H1 (cell line): ENCODE results near the gene FAM216A. TPM values are rescaled to one million over a fixed set of nuclear protein-coding genes. Genes with fewer than 3 reads are reported as not detected.
"Not testable (repeated sequence)": the region's sequence is repeated elsewhere in the genome, so short reads cannot be mapped to it uniquely, and the experiment has no call there.

Experiments
- CTCF ChIA-PET: fragments of 300-600 bp; sonication (Branson Sonifier 250); formaldehyde crosslinking; loops from one replicate; lab custom pipeline; 2021; ENCODE audit not compliant: partially characterized antibody; lab: Charles Lee
- POLR2A ChIA-PET: fragments of 300-600 bp; sonication (Branson Sonifier 250); formaldehyde crosslinking; loops from one replicate; lab custom pipeline; 2021; ENCODE audit warnings: inconsistent platforms; ENCODE audit not compliant: partially characterized antibody; lab: Charles Lee
- DNase-seq, 2 experiments: peaks; one replicate each; pipeline versions ENCODE4 v3.0.0 to v3.0.0-alpha.2; 2010 to 2022; ENCODE audit warnings: low spot score in 2 of 2, low read depth in 1 of 2, mixed read lengths in 1 of 2
- FAIRE-seq: peaks from 2 replicates; lab custom pipeline; 2011; peaks lifted over from hg19 to GRCh38; lab: Jason Lieb, UNC
- H2AFZ ChIP-seq: 2 replicates; pipeline ENCODE4 v1.8.1; 2012; ENCODE audit warnings: low read length, inconsistent platforms
- H2AK5ac ChIP-seq: 2 replicates; pipeline ENCODE4 v1.6.1; 2013; ENCODE audit warnings: low read depth, low read length
- H2BK120ac ChIP-seq: replicated peaks from 2 replicates; pipeline ENCODE3; 2013; ENCODE audit warnings: low read depth, low read length, inconsistent platforms
- H2BK12ac ChIP-seq: 2 replicates; pipeline ENCODE4 v1.6.1; 2013; ENCODE audit warnings: low read depth, low read length
- H2BK15ac ChIP-seq: 2 replicates; pipeline ENCODE4 v1.6.1; 2013; ENCODE audit warnings: low read length
- H2BK20ac ChIP-seq: 2 replicates; pipeline ENCODE4 v1.6.1; 2013; ENCODE audit warnings: low read length
- H2BK5ac ChIP-seq: 2 replicates; pipeline ENCODE4 v1.6.1; 2013; ENCODE audit warnings: low read depth, low read length
- H3K14ac ChIP-seq: 2 replicates; pipeline ENCODE4 v1.6.1; 2013; ENCODE audit warnings: inconsistent platforms; ENCODE audit not compliant: insufficient read length
- H3K18ac ChIP-seq: 2 replicates; pipeline ENCODE4 v1.6.1; 2013; ENCODE audit warnings: low read length; ENCODE audit errors: extremely low read depth
- H3K23ac ChIP-seq: 2 replicates; pipeline ENCODE4 v1.6.1; 2013; ENCODE audit warnings: inconsistent platforms; ENCODE audit not compliant: insufficient read length
- H3K23me2 ChIP-seq: 2 replicates; pipeline ENCODE4 v1.6.1; 2013; ENCODE audit warnings: low read depth, low read length
- H3K27ac ChIP-seq: 2 replicates; pipeline ENCODE4 v1.6.1; 2011; ENCODE audit warnings: low read depth, low read length, inconsistent platforms
- H3K27me3 ChIP-seq, 4 experiments: replicated peaks in 1 of 4; 1 replicate in 1 of 4; 2 replicates in 3 of 4; pipeline versions ENCODE4 v1.6.1 to v1.8.1; 2011 to 2013; ENCODE audit warnings: low read length in 3 of 4, mild to moderate bottlenecking in 3 of 4, inconsistent platforms in 2 of 4, mixed read lengths in 2 of 4, moderate library complexity in 1 of 4; ENCODE audit not compliant: control insufficient read depth in 3 of 4, insufficient read depth in 3 of 4; ENCODE audit errors: extremely low read depth in 1 of 4
- H3K36me3 ChIP-seq, 4 experiments: 2 replicates each; pipeline versions ENCODE4 v1.6.1 to v1.8.1; 2011 to 2013; ENCODE audit warnings: mild to moderate bottlenecking in 4 of 4, low read length in 3 of 4, moderate library complexity in 2 of 4, control low read depth in 1 of 4, inconsistent platforms in 1 of 4; ENCODE audit not compliant: insufficient read depth in 4 of 4, control insufficient read depth in 2 of 4
- H3K4ac ChIP-seq: replicated peaks from 2 replicates; pipeline ENCODE3; 2013; ENCODE audit warnings: low read length, low read depth, mixed read lengths, inconsistent platforms; ENCODE audit not compliant: insufficient read length
- H3K4me1 ChIP-seq, 4 experiments: replicated peaks in 1 of 4; 1 replicate in 1 of 4; 2 replicates in 3 of 4; pipeline versions ENCODE4 v1.6.1 to v1.8.1; 2011 to 2013; ENCODE audit warnings: low read length in 3 of 4, inconsistent platforms in 2 of 4, mixed read lengths in 1 of 4; ENCODE audit not compliant: insufficient read depth in 4 of 4, control insufficient read depth in 3 of 4
- H3K4me2 ChIP-seq, 2 experiments: 2 replicates each; pipeline versions ENCODE4 v1.6.1 to v1.8.1; 2011 to 2013; ENCODE audit warnings: low read depth in 2 of 2, low read length in 2 of 2, control low read depth in 1 of 2, inconsistent platforms in 1 of 2, mild to moderate bottlenecking in 1 of 2; ENCODE audit not compliant: insufficient read depth in 1 of 2
- H3K4me3 ChIP-seq, 4 experiments: fragments of 200-600, 300-600 bp in 1 of 4; sonication (generic), shearing (Covaris generic), sonication (Bioruptor Twin) in 1 of 4; 2 replicates each; pipeline versions ENCODE4 v1.5.1 to v1.8.1; 2011 to 2016; ENCODE audit warnings: low read length in 4 of 4, low read depth in 3 of 4, control low read depth in 2 of 4, inconsistent platforms in 2 of 4, mild to moderate bottlenecking in 2 of 4, mixed read lengths in 1 of 4, moderate library complexity in 1 of 4; ENCODE audit not compliant: insufficient read depth in 2 of 4; ENCODE audit errors: extremely low read depth in 1 of 4
- H3K56ac ChIP-seq: replicated peaks from 2 replicates; pipeline ENCODE3; 2013; ENCODE audit warnings: low read depth, mild to moderate bottlenecking, mixed read lengths, low read length, inconsistent platforms; ENCODE audit not compliant: insufficient read length
- H3K79me1 ChIP-seq: 2 replicates; pipeline ENCODE4 v1.6.1; 2013; ENCODE audit warnings: low read depth, low read length, control low read depth
- H3K79me2 ChIP-seq, 2 experiments: 2 replicates each; pipeline versions ENCODE4 v1.6.1 to v1.8.1; 2012 to 2013; ENCODE audit warnings: low read length in 2 of 2, mild to moderate bottlenecking in 2 of 2, inconsistent platforms in 1 of 2; ENCODE audit not compliant: insufficient read depth in 2 of 2, control insufficient read depth in 1 of 2
- H3K9ac ChIP-seq, 4 experiments: replicated peaks in 1 of 4; 1 replicate in 1 of 4; 2 replicates in 3 of 4; pipeline versions ENCODE4 v1.6.1 to v1.8.1; 2011 to 2013; ENCODE audit warnings: low read depth in 3 of 4, low read length in 3 of 4, control low read depth in 2 of 4, mild to moderate bottlenecking in 2 of 4, moderate library complexity in 2 of 4, inconsistent platforms in 1 of 4; ENCODE audit errors: extremely low read depth in 1 of 4
- H3K9me3 ChIP-seq, 2 experiments: 2 replicates each; pipeline versions ENCODE4 v1.6.1 to v1.8.1; 2012 to 2013; ENCODE audit warnings: mild to moderate bottlenecking in 2 of 2, moderate library complexity in 2 of 2, control low read depth in 1 of 2, inconsistent platforms in 1 of 2, low read depth in 1 of 2, low read length in 1 of 2, mixed read lengths in 1 of 2; ENCODE audit not compliant: insufficient read depth in 2 of 2
- H4K20me1 ChIP-seq, 2 experiments: replicated peaks in 1 of 2; 2 replicates each; pipeline versions ENCODE3 to v1.8.1; 2011 to 2013; ENCODE audit warnings: inconsistent platforms in 2 of 2, low read length in 2 of 2, mild to moderate bottlenecking in 1 of 2; ENCODE audit not compliant: insufficient read depth in 2 of 2, control insufficient read depth in 1 of 2
- H4K5ac ChIP-seq: 2 replicates; pipeline ENCODE4 v1.6.1; 2013; ENCODE audit warnings: low read length, low read depth, mixed read lengths, inconsistent platforms; ENCODE audit not compliant: insufficient read length
- H4K8ac ChIP-seq: 2 replicates; pipeline ENCODE4 v1.8.0; 2013; ENCODE audit warnings: mild to moderate bottlenecking, moderate library complexity, low read length, inconsistent platforms; ENCODE audit not compliant: insufficient read depth; ENCODE audit errors: extremely low read depth
- H4K91ac ChIP-seq: replicated peaks from 2 replicates; pipeline ENCODE3; 2013; ENCODE audit warnings: low read length, mixed read lengths, inconsistent platforms; ENCODE audit not compliant: insufficient read length
- WGBS, 2 experiments: shearing (Covaris generic) in 1 of 2; methylation state at CpG; one replicate each; pipeline versions ENCODE4 v1.1.6 to v1.1.7; 2013 to 2015; ENCODE audit warnings: low lambda C conversion rate in 2 of 2, mixed read lengths in 2 of 2, inconsistent platforms in 1 of 2, low coverage in 1 of 2, missing lambda C conversion rate in 1 of 2; ENCODE audit not compliant: insufficient replicate concordance in 2 of 2, insufficient coverage in 1 of 2, insufficient read length in 1 of 2; ENCODE audit errors: extremely low coverage in 1 of 2, missing lambda C conversion rate in 1 of 2; 5-methylcytosine and 5-hydroxymethylcytosine counted together
- polyA plus RNA-seq, 7 experiments: library from polyadenylated mRNA; depleted of rRNA in 3 of 7; stranded (reverse) in 5 of 7; unstranded in 2 of 7; fragments of >200 nt in 5 of 7; fragments of 200-250 nt in 2 of 7; gene quantifications; 1 replicate in 5 of 7; 2 replicates in 1 of 7; 4 replicates in 1 of 7; pipeline versions ENCODE4 v1.2.1 to v1.2.3, GENCODE V29; 2011 to 2013; ENCODE audit warnings: missing spikeins in 2 of 7, mixed read lengths in 2 of 7
- total RNA-seq: library from RNA; stranded (reverse); fragmentation: NEBNext Ultra II Directional; extraction: Animal tissue kit (Norgen Biotek cat#: 25700); gene quantifications from 2 replicates; pipeline ENCODE4 v1.2.1, GENCODE V29; 2021

The FAM216A gene
- total and polyA plus RNA-seq, 2 of the 8 experiments (the other 6 are each of a cell fraction or from before 2014, with no cell fraction given): 19.8 to 24.6 TPM

DNA sequence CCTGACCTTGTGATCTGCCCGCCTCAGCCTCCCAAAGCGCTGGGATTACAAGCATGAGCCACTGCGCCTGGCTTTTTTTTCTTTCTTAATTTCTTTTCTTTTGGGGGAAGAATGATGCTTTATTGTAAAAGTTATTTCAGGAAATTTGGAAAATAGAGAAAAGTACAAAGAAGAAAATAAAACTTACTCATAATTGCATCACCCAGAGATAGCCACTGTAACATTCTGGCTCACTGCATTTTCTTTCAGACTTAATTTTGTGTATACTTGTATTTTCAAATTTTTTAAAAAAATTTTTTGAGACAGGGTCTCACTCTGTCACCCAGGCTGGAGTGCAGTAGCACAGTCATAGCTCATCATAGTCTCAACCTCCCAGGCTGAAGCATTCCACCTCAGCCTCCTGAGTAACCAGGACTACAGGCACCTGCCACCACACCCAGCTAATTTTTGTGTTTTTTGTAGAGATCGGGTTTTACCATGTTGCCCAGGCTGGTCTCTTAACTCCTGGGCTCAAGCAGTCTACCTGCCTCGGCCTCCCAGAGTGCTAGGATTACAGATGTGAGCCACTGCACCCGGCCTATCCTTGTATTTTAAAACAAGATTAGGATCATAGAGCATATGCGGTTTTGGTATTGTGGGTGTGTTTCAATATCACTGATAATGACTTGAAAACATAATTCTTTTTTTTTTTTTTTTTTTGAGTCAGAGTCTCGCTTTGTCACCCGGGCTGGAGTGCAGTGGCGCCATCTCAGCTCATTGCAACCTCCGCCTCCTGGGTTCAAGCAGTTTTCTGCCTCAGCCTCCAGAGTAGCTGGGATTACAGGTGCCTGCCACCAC is 52.4 kb downstream of the FAM216A start:
- H3K79me1 ChIP-seq, H3K56ac ChIP-seq, POLR2A ChIA-PET, H4K8ac ChIP-seq, H3K14ac ChIP-seq, H4K20me1 ChIP-seq, H4K91ac ChIP-seq, H4K5ac ChIP-seq, H2BK20ac ChIP-seq, H2BK12ac ChIP-seq, H2BK15ac ChIP-seq, H3K23ac ChIP-seq, H2BK120ac ChIP-seq, H3K4me1 ChIP-seq, H2BK5ac ChIP-seq, H3K4ac ChIP-seq, H3K18ac ChIP-seq, H3K79me2 ChIP-seq, H3K36me3 ChIP-seq, H3K4me3 ChIP-seq, H3K9me3 ChIP-seq, H3K27ac ChIP-seq, DNase-seq, H3K23me2 ChIP-seq, H3K9ac ChIP-seq, H2AK5ac ChIP-seq, H2AFZ ChIP-seq, H3K27me3 ChIP-seq, H3K4me2 ChIP-seq, FAIRE-seq: not testable (repeated sequence)
- CTCF ChIA-PET: interaction anchor here (1.0 to 1.4 kb wide), 2 partner anchors 12 to 13 kb away, joined by 3 read pairs; no protein-coding TSS in a partner anchor
- 88% methylated on average over 10 of the region's 11 CpGs; no CpG with 5 or more reads in 1 of the 2 experiments for WGBS, 2 experiments
